HepG2 (cell line): ENCODE results near the gene PPP1R14D. TPM values are rescaled to one million over a fixed set of nuclear protein-coding genes. Genes with fewer than 3 reads are reported as not detected.

Experiments used
- CENPX ChIP-seq: sonication (generic); formaldehyde crosslinking; IDR thresholded peaks from 2 replicates; pipeline ENCODE4 v1.9.0; 2021; ENCODE audit warnings: mild to moderate bottlenecking, missing genetic modification reagents, moderate library complexity
- ISX ChIP-seq: sonication (generic); formaldehyde crosslinking; conservative IDR thresholded peaks from 2 replicates; pipeline ENCODE4 v1.5.0; 2020; ENCODE audit warnings: missing genetic modification reagents
- KLF16 ChIP-seq, 2 experiments: sonication (generic) in 1 of 2; formaldehyde crosslinking in 1 of 2; IDR thresholded peaks; 2 replicates each; pipeline versions ENCODE4 v1.6.1 to v1.8.0; 2016 to 2023; ENCODE audit warnings: missing genetic modification reagents in 2 of 2, missing compliant biosample characterization in 1 of 2
- MEIS2 ChIP-seq: sonication (generic); formaldehyde crosslinking; IDR thresholded peaks from 2 replicates; pipeline ENCODE4 v1.9.0; 2021; ENCODE audit warnings: mild to moderate bottlenecking, missing genetic modification reagents
- MIER3 ChIP-seq: IDR thresholded peaks from 2 replicates; pipeline ENCODE4 v1.6.1; 2016; ENCODE audit warnings: missing compliant biosample characterization, borderline replicate concordance
- NFRKB ChIP-seq: fragments of 450-650 bp; IDR thresholded peaks from 2 replicates; pipeline ENCODE4 v1.6.1; 2017
- NPAS2 ChIP-seq: sonication (generic); formaldehyde crosslinking; IDR thresholded peaks from 2 replicates; pipeline ENCODE4 v1.8.0; 2022; ENCODE audit warnings: mild to moderate bottlenecking, missing genetic modification reagents, borderline replicate concordance
- NR1H2 ChIP-seq: sonication (generic); formaldehyde crosslinking; IDR thresholded peaks from 2 replicates; pipeline ENCODE4 v1.8.1; 2022; ENCODE audit warnings: low read depth, missing genetic modification reagents, borderline replicate concordance
- NRL ChIP-seq: sonication (generic); formaldehyde crosslinking; IDR thresholded peaks from 2 replicates; pipeline ENCODE4 v1.5.0; 2020; ENCODE audit warnings: missing genetic modification reagents, mild to moderate bottlenecking, moderate library complexity, borderline replicate concordance
- ZBTB7A ChIP-seq: sonication (generic); formaldehyde crosslinking; IDR thresholded peaks from 2 replicates; pipeline ENCODE4 v1.8.0; 2022; ENCODE audit warnings: mild to moderate bottlenecking, missing genetic modification reagents
- ZNF264 ChIP-seq: sonication (generic); formaldehyde crosslinking; IDR thresholded peaks from 2 replicates; pipeline ENCODE4 v1.4.0; 2020; ENCODE audit warnings: missing genetic modification reagents
- ZNF275 ChIP-seq: sonication (generic); formaldehyde crosslinking; IDR thresholded peaks from 2 replicates; pipeline ENCODE4 v1.8.0; 2022; ENCODE audit warnings: missing genetic modification reagents, mild to moderate bottlenecking, inconsistent platforms, borderline replicate concordance
- ZNF430 ChIP-seq: sonication (generic); formaldehyde crosslinking; IDR thresholded peaks from 2 replicates; pipeline ENCODE4 v1.9.0; 2021; ENCODE audit warnings: mild to moderate bottlenecking, missing genetic modification reagents
- ZNF496 ChIP-seq: sonication (generic); formaldehyde crosslinking; IDR thresholded peaks from 2 replicates; pipeline ENCODE4 v1.8.1; 2023; ENCODE audit warnings: mild to moderate bottlenecking, moderate library complexity, missing genetic modification reagents; ENCODE audit not compliant: insufficient replicate concordance
- ZNF616 ChIP-seq: sonication (generic); formaldehyde crosslinking; IDR thresholded peaks from 2 replicates; pipeline ENCODE4 v1.5.0; 2020; ENCODE audit warnings: low read depth, mild to moderate bottlenecking, missing genetic modification reagents
- polyA plus RNA-seq, 8 experiments: library from polyadenylated mRNA; depleted of rRNA in 3 of 8; stranded (reverse) in 7 of 8; unstranded in 1 of 8; fragments of >200 nt; fragmentation: Illumina TruSeq in 4 of 8; extraction: Trizol in 4 of 8; gene quantifications; 2 replicates each; pipeline versions ENCODE4 v1.2.1 to v1.2.3, GENCODE V29; 2011 to 2016; ENCODE audit warnings: low read depth in 4 of 8, missing spikeins in 1 of 8, mixed read lengths in 1 of 8; ENCODE audit not compliant: insufficient read depth in 1 of 8
- total RNA-seq, 5 experiments: library from RNA; depleted of rRNA; stranded (reverse); fragments of >200 nt; fragmentation: Illumina TruSeq; extraction: Trizol; gene quantifications; 2 replicates each; pipeline ENCODE4 v1.2.3, GENCODE V29; 2016; ENCODE audit warnings: low read depth in 1 of 5
- TF ChIP-seq, protein P1 (sequence below), 2 experiments: fragments of 450-650 bp in 1 of 2; sonication (generic) in 1 of 2; formaldehyde crosslinking in 1 of 2; IDR thresholded peaks; 2 replicates each; pipeline versions ENCODE4 v1.6.1 to v1.8.0; 2016 to 2022; ENCODE audit warnings: antibody characterized with exemption in 1 of 2, mild to moderate bottlenecking in 1 of 2, missing genetic modification reagents in 1 of 2
- TF ChIP-seq, protein P2 (sequence below): sonication (generic); formaldehyde crosslinking; IDR thresholded peaks from 2 replicates; pipeline ENCODE4 v1.5.0; 2020; ENCODE audit warnings: missing genetic modification reagents, mild to moderate bottlenecking, borderline replicate concordance

The PPP1R14D gene
- total and polyA plus RNA-seq, 2 of the 13 experiments (the other 11 are each of a cell fraction or from before 2014, with no cell fraction given), result 0.53 to 0.55 TPM

DNA sequence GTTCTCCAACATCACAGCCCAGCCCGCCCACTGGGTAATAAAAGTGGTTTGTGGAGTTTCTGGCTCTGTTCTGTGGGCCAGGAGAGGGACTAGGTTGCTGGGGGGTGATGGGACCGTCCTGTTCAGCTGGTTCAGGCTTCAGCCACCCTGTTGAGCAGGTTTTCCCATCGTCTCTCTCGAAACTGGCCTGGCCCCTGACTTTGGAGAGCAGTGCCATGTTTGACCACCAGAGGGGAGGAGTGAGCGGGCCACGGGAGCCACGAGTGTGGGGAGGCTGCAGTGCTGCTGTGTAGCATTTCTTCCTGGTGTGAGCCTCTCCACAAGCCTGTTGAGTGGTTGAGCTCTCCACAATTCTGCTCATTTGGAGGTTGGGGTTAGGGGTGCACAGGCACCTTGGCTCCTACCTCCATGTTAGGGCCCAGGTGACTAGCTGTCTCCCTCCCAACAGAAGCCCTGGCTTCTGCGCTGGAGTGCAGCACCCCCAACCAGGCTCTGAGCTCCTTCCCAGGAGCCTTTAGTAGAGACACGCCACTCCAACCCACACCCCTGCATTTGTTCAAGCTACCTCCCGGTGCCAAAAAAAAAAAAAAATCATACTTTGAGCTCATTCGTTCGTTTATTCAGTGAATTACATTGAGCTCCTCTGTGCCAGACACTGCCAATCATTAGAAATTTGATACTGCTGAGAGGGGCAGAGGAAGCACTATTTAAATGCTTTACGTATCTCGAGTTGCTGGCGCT, 29.3 kb upstream of the PPP1R14D start (continued):
- TF ChIP-seq, protein P1, sequence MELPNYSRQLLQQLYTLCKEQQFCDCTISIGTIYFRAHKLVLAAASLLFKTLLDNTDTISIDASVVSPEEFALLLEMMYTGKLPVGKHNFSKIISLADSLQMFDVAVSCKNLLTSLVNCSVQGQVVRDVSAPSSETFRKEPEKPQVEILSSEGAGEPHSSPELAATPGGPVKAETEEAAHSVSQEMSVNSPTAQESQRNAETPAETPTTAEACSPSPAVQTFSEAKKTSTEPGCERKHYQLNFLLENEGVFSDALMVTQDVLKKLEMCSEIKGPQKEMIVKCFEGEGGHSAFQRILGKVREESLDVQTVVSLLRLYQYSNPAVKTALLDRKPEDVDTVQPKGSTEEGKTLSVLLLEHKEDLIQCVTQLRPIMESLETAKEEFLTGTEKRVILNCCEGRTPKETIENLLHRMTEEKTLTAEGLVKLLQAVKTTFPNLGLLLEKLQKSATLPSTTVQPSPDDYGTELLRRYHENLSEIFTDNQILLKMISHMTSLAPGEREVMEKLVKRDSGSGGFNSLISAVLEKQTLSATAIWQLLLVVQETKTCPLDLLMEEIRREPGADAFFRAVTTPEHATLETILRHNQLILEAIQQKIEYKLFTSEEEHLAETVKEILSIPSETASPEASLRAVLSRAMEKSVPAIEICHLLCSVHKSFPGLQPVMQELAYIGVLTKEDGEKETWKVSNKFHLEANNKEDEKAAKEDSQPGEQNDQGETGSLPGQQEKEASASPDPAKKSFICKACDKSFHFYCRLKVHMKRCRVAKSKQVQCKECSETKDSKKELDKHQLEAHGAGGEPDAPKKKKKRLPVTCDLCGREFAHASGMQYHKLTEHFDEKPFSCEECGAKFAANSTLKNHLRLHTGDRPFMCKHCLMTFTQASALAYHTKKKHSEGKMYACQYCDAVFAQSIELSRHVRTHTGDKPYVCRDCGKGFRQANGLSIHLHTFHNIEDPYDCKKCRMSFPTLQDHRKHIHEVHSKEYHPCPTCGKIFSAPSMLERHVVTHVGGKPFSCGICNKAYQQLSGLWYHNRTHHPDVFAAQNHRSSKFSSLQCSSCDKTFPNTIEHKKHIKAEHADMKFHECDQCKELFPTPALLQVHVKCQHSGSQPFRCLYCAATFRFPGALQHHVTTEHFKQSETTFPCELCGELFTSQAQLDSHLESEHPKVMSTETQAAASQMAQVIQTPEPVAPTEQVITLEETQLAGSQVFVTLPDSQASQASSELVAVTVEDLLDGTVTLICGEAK (IDR thresholded peaks at IDR 0.05), result no peak
- TF ChIP-seq, protein P1 (CRISPR knock-in tag; IDR thresholded peaks at IDR 0.05), result no peak
- TF ChIP-seq CENPX (CRISPR knock-in tag) (no peak), MEIS2 (CRISPR knock-in tag) (no peak), ZNF264 (CRISPR knock-in tag) (no peak), NFRKB (no peak), ZNF275 (CRISPR knock-in tag) (no peak), ZNF616 (CRISPR knock-in tag) (no peak), NPAS2 (CRISPR knock-in tag) (no peak), ZBTB7A (CRISPR knock-in tag) (no peak), ISX (CRISPR knock-in tag) (no peak), NRL (CRISPR knock-in tag) (peak; percentile 35; the same call in 1 of the 2 replicates), KLF16 (CRISPR knock-in tag; IDR thresholded peaks at IDR 0.05) (no peak), ZNF496 (CRISPR knock-in tag) (no peak), NR1H2 (CRISPR knock-in tag) (no peak), ZNF430 (CRISPR knock-in tag) (peak; percentile 54; the same call in 1 of the 2 replicates), MIER3 (CRISPR knock-in tag) (no peak)
- TF ChIP-seq, protein P2, sequence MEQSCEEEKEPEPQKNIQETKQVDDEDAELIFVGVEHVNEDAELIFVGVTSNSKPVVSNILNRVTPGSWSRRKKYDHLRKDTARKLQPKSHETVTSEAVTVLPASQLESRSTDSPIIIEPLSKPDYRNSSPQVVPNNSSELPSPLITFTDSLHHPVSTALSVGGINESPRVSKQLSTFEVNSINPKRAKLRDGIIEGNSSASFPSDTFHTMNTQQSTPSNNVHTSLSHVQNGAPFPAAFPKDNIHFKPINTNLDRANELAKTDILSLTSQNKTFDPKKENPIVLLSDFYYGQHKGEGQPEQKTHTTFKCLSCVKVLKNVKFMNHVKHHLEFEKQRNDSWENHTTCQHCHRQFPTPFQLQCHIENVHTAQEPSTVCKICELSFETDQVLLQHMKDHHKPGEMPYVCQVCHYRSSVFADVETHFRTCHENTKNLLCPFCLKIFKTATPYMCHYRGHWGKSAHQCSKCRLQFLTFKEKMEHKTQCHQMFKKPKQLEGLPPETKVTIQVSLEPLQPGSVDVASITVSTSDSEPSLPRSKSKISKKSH (CRISPR knock-in tag), result no peak
